ENCODE data around the gene RDH16. TPM values are rescaled to one million over a fixed set of nuclear protein-coding genes. Genes with fewer than 3 reads are reported as not detected.
"Not testable (repeated sequence)": the region's sequence is repeated elsewhere in the genome, so short reads cannot be mapped to it uniquely, and the experiment has no call there.

Gene RDH16
- total RNA-seq, 2 donors from 2014 or later = 0.27 to 0.29 TPM

GRCh38 chr12:56932867-56933266 lies 24.5 kb downstream of the RDH16 start:
- intact Hi-C loops (cut with DNase I) = no loop called here
- ATAC-seq (peak; percentile 38 to 81), DNase-seq (peak; percentile 36)

GRCh38 chr12:56932146-56932545 lies 25.3 kb downstream of the RDH16 start:
- DNase-seq (no peak), ATAC-seq (no peak)
- intact Hi-C loops (cut with DNase I) = no loop called here

- ATAC-seq = peak; percentile 56 to 72
- no peak for DNase-seq
- intact Hi-C loops (cut with DNase I) = no loop called here
These were observed 25.9 kb downstream of the RDH16 start for GRCh38 chr12:56931474-56931978.

- DNase-seq = no peak
- intact Hi-C loops (cut with DNase I) = no loop called here
- ATAC-seq = no peak
These were observed 27.2 kb downstream of the RDH16 start for GRCh38 chr12:56930241-56930640.

GRCh38 chr12:56929780-56930179 lies 27.6 kb downstream of the RDH16 start:
- DNase-seq (no peak), ATAC-seq (no peak)
- intact Hi-C loops (cut with DNase I) = no loop called here

GRCh38 chr12:56928262-56928661 lies 29.1 kb downstream of the RDH16 start:
- DNase-seq = no peak
- intact Hi-C loops (cut with DNase I) = no loop called here
- no peak for ATAC-seq

- no peak for DNase-seq
- no peak for ATAC-seq
- intact Hi-C loops (cut with DNase I) = no loop called here
These were observed 30.1 kb downstream of the RDH16 start for GRCh38 chr12:56927281-56927680.

GRCh38 chr12:56922031-56922430 lies 35.4 kb downstream of the RDH16 start:
- intact Hi-C loops (cut with DNase I) = no loop called here

GRCh38 chr12:56921346-56921745 lies 36.1 kb downstream of the RDH16 start:
- no peak for DNase-seq
- intact Hi-C loops (cut with DNase I) = no loop called here
- ATAC-seq = no peak

More at GRCh38 chr12:56922031-56922430, 35.4 kb downstream of the RDH16 start:
- ATAC-seq (no peak), DNase-seq (no peak)

- DNase-seq; ATAC-seq; intact Hi-C loops (cut with DNase I): not testable (repeated sequence)
These were observed 39.3 kb downstream of the RDH16 start for GRCh38 chr12:56918139-56918538.

GRCh38 chr12:56916996-56917333 lies 40.4 kb downstream of the RDH16 start:
- no peak for DNase-seq
- intact Hi-C loops (cut with DNase I) = no loop called here
- ATAC-seq = no peak

- DNase-seq = no peak
- intact Hi-C loops (cut with DNase I) = no loop called here
- no peak for ATAC-seq
These were observed 41.0 kb downstream of the RDH16 start for GRCh38 chr12:56916296-56916995.

- intact Hi-C loops (cut with DNase I) = no loop called here
- ATAC-seq (no peak), DNase-seq (no peak)
These were observed 42.7 kb downstream of the RDH16 start for GRCh38 chr12:56914724-56915123.

GRCh38 chr12:56914256-56914655 lies 43.2 kb downstream of the RDH16 start:
- DNase-seq = no peak
- intact Hi-C loops (cut with DNase I) = no loop called here
- no peak for ATAC-seq

- ATAC-seq; DNase-seq; intact Hi-C loops (cut with DNase I): not testable (repeated sequence)
These were observed 48.0 kb downstream of the RDH16 start for GRCh38 chr12:56909403-56909802.

- intact Hi-C loops (cut with DNase I) = no loop called here
- DNase-seq (no peak), ATAC-seq (no peak)
These were observed 49.3 kb downstream of the RDH16 start for GRCh38 chr12:56908136-56908535.

GRCh38 chr12:56905852-56906251 lies 51.6 kb downstream of the RDH16 start:
- no peak for DNase-seq
- intact Hi-C loops (cut with DNase I) = no loop called here
- no peak for ATAC-seq

- no peak for ATAC-seq
- intact Hi-C loops (cut with DNase I) = no loop called here
- no peak for DNase-seq
These were observed 54.0 kb downstream of the RDH16 start for GRCh38 chr12:56903374-56903773.
